DLD1 (cell line): ENCODE measurements around the gene CHDH.

Experiments used
- in situ Hi-C: cut with HindIII; loops from 2 replicates; pipeline ENCODE4 v1.10.0; 2017; ENCODE audit warnings: low sequenced_read_pairs

CHDH gene

GRCh38 chr3:53824795-53825194 lies 21.4 kb downstream of the CHDH start:
- in situ Hi-C loops = no loop called here

GRCh38 chr3:53823956-53824657 lies 22.1 kb downstream of the CHDH start:
- in situ Hi-C loops = no loop called here

- in situ Hi-C loops = no loop called here
These were observed 22.9 kb downstream of the CHDH start for GRCh38 chr3:53823026-53823955.

- in situ Hi-C loops = no loop called here
These were observed 23.9 kb downstream of the CHDH start for GRCh38 chr3:53822331-53822741.

GRCh38 chr3:53821631-53822121 lies 24.5 kb downstream of the CHDH start:
- in situ Hi-C loops = no loop called here

GRCh38 chr3:53820756-53821580 lies 25.3 kb downstream of the CHDH start:
- in situ Hi-C loops = no loop called here

- in situ Hi-C loops = no loop called here
These were observed 26.1 kb downstream of the CHDH start for GRCh38 chr3:53820084-53820483.

- in situ Hi-C loops = no loop called here
These were observed 26.9 kb downstream of the CHDH start for GRCh38 chr3:53819163-53819868.

- in situ Hi-C loops = no loop called here
These were observed 27.7 kb downstream of the CHDH start for GRCh38 chr3:53818221-53819162.

- in situ Hi-C loops = no loop called here
These were observed 28.4 kb downstream of the CHDH start for GRCh38 chr3:53817809-53818208.

GRCh38 chr3:53817211-53817610 lies 29.0 kb downstream of the CHDH start:
- in situ Hi-C loops = no loop called here

- in situ Hi-C loops = no loop called here
These were observed 29.8 kb downstream of the CHDH start for GRCh38 chr3:53816425-53816824.

GRCh38 chr3:53815651-53816050 lies 30.6 kb downstream of the CHDH start:
- in situ Hi-C loops = no loop called here

GRCh38 chr3:53815067-53815466 lies 31.2 kb downstream of the CHDH start:
- in situ Hi-C loops = no loop called here

GRCh38 chr3:53813876-53814275 lies 32.3 kb downstream of the CHDH start:
- in situ Hi-C loops = no loop called here

GRCh38 chr3:53813229-53813628 lies 33.0 kb downstream of the CHDH start:
- in situ Hi-C loops = no loop called here

- in situ Hi-C loops = no loop called here
These were observed 33.8 kb downstream of the CHDH start for GRCh38 chr3:53812434-53812833.

GRCh38 chr3:53811143-53811927 lies 34.9 kb downstream of the CHDH start:
- in situ Hi-C loops = no loop called here
